Activated CD8-positive, alpha-beta memory T cell treated with anti-CD3 and anti-CD28 coated beads, Interleukin-2, amount 10 ng/mL, durations not matched to agents 7 days and 5 days (primary cell): ENCODE results near the gene MYO15A. TPM values are rescaled to one million over a fixed set of nuclear protein-coding genes. Genes with fewer than 3 reads are reported as not detected.

Experiments used
- ATAC-seq: fragments of 150-1000 bp; cut with Tn5 transposase; one replicate; pipeline ENCODE4 v1.10.0; 2021; ENCODE audit warnings: moderate library complexity
- CTCF ChIA-PET: fragments of 350-600 bp; sonication (Branson Sonifier 250); formaldehyde crosslinking; loops from one replicate; lab custom pipeline; 2021; ENCODE audit warnings: antibody characterized with exemption; lab: Charles Lee
- DNase-seq: peaks from one replicate; pipeline ENCODE4 v3.0.0-alpha.2; 2020
- H3K27ac Mint-ChIP-seq: one replicate; pipeline ENCODE4 v1.8.0; 2021; ENCODE audit warnings: mild to moderate bottlenecking, mixed read lengths
- H3K27me3 Mint-ChIP-seq: one replicate; pipeline ENCODE4 v1.8.0; 2021; ENCODE audit warnings: mixed read lengths
- H3K36me3 Mint-ChIP-seq: one replicate; pipeline ENCODE4 v1.8.0; 2021; ENCODE audit warnings: mild to moderate bottlenecking, mixed read lengths
- H3K4me1 Mint-ChIP-seq: one replicate; pipeline ENCODE4 v1.8.0; 2021; ENCODE audit warnings: mixed read lengths
- H3K4me3 Mint-ChIP-seq: one replicate; pipeline ENCODE4 v1.8.0; 2021; ENCODE audit warnings: mild to moderate bottlenecking, moderate library complexity, mixed read lengths
- H3K9me3 Mint-ChIP-seq: one replicate; pipeline ENCODE4 v1.8.0; 2022; ENCODE audit warnings: low read depth, mixed read lengths
- total RNA-seq, 2 experiments: library from RNA; stranded (reverse); gene quantifications; one replicate each; pipeline ENCODE4 v1.2.3, GENCODE V29; 2021

MYO15A gene
- total RNA-seq, 2 experiments from 2014 or later = 0.82 to 1.2 TPM

DNA sequence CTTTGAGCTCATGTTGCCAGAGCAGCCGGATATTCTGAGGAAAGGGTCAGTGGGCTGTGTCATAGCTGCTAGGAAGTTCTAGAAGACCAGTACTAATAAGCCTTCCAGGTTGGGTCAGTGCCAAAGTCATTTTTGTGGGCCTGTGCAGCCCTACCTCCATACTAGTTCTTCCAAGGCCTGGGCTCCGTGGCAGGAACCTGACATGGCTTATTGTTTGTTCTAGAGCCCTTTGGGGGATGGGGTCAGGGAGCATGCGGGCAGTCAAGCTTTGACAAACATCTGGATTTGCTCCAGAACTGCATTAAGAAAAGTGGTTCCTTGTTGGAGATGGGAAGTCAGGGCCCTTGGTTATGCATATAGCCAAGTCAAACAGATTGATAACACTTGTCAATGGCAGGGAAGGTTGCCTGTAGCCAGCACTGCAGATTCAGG, 82.7 kb downstream of the MYO15A start:
- Mint-ChIP-seq H3K4me1 (peaks cover 50% of the 10 kb centered on the region), H3K36me3 (peaks cover 55% of the 10 kb centered on the region)

DNA sequence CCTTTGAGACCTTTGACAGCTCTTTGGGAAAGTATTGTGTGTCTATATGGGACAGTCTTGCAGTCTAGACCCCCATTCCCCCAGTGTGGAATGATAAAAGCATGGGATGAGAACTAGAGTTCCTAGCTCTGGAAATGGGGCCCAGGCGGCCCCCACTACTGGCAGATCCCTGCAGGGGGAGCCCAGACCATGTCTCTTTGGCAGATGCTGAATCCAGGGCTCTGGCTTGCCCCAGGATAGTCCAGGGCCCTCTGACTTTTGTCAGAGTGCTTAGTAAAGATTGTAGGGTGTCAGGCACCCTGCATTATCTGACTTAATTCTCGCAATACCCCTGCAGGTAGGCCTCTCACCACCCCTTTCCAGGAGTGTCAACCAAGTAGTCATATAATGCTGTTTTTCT, 83.4 kb downstream of the MYO15A start:
- H3K4me1 Mint-ChIP-seq = peaks cover 42% of the 10 kb centered on the region

More for the DNA sequence above, 82.7 kb downstream of the MYO15A start:
- no peaks in the 10 kb centered on the region for H3K9me3 Mint-ChIP-seq
- ATAC-seq (no peak), DNase-seq (no peak)
- H3K27me3 Mint-ChIP-seq = no peaks in the 10 kb centered on the region
- H3K4me3 Mint-ChIP-seq = no peak overlapping the region
- CTCF ChIA-PET = interaction anchor here (1.3 kb wide), 1 partner anchor 9 kb away, joined by 5 read pairs; the partner anchor contains the start of gene ALKBH5
- H3K27ac Mint-ChIP-seq = no peak overlapping the region

GRCh38 chr17:18194394-18194793, 85.8 kb downstream of the MYO15A start:
- H3K27ac Mint-ChIP-seq = no peak overlapping the region
- H3K4me3 Mint-ChIP-seq = no peak overlapping the region
- peaks cover 42% of the 10 kb centered on the region for H3K36me3 Mint-ChIP-seq

More for the DNA sequence above, 83.4 kb downstream of the MYO15A start:
- ATAC-seq (no peak), DNase-seq (no peak)
- no peaks in the 10 kb centered on the region for H3K27me3 Mint-ChIP-seq
- H3K9me3 Mint-ChIP-seq = no peaks in the 10 kb centered on the region
- no peak overlapping the region for H3K4me3 Mint-ChIP-seq
- CTCF ChIA-PET = interaction anchor here (0.7 to 1.5 kb wide), 3 partner anchors 9 to 25 kb away, joined by 3 to 5 read pairs (median 3); partner anchors contain the start of gene ALKBH5
- H3K27ac Mint-ChIP-seq = no peak overlapping the region
- H3K36me3 Mint-ChIP-seq = peaks cover 53% of the 10 kb centered on the region

DNA sequence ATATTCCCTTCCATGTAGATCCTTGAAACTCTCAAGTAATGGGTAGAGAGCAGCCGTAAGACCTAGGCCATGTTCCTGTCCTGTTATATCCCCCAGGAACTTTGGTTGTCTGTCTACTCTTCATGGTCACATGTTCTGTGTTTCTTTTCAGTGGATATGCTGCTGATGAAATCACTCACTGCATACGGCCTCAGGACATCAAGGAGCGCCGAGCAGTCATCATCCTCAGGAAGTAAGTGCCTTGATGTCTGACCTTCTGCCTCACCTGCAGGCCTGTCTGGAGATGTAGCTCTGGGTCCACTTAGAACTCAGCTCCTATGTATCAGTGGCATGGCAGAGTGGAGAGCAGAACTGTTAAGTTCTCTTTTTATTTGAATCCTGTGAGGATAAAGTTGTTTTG, 86.2 kb downstream of the MYO15A start:
- ATAC-seq (no peak), DNase-seq (no peak)
- CTCF ChIA-PET = no interaction called here
- Mint-ChIP-seq H3K4me1 (peaks cover 35% of the 10 kb centered on the region), H3K27ac (no peak overlapping the region), H3K27me3 (no peaks in the 10 kb centered on the region), H3K36me3 (peaks cover 38% of the 10 kb centered on the region), H3K4me3 (no peak overlapping the region), H3K9me3 (no peaks in the 10 kb centered on the region)

More at GRCh38 chr17:18194394-18194793, 85.8 kb downstream of the MYO15A start:
- DNase-seq = no peak
- Mint-ChIP-seq H3K27me3 (no peaks in the 10 kb centered on the region), H3K9me3 (no peaks in the 10 kb centered on the region), H3K4me1 (peaks cover 38% of the 10 kb centered on the region)
- ATAC-seq = no peak
- CTCF ChIA-PET = interaction anchor here (1.6 kb wide), 1 partner anchor 11 kb away, joined by 6 read pairs; the partner anchor contains the start of gene ALKBH5

- Mint-ChIP-seq H3K27me3 (no peaks in the 10 kb centered on the region), H3K36me3 (peaks cover 38% of the 10 kb centered on the region), H3K27ac (no peak overlapping the region), H3K4me3 (no peak overlapping the region), H3K4me1 (peaks cover 35% of the 10 kb centered on the region), H3K9me3 (no peaks in the 10 kb centered on the region)
- CTCF ChIA-PET = no interaction called here
- ATAC-seq (no peak), DNase-seq (no peak)
Observed at GRCh38 chr17:18195246-18195645, 86.7 kb downstream of the MYO15A start.

DNA sequence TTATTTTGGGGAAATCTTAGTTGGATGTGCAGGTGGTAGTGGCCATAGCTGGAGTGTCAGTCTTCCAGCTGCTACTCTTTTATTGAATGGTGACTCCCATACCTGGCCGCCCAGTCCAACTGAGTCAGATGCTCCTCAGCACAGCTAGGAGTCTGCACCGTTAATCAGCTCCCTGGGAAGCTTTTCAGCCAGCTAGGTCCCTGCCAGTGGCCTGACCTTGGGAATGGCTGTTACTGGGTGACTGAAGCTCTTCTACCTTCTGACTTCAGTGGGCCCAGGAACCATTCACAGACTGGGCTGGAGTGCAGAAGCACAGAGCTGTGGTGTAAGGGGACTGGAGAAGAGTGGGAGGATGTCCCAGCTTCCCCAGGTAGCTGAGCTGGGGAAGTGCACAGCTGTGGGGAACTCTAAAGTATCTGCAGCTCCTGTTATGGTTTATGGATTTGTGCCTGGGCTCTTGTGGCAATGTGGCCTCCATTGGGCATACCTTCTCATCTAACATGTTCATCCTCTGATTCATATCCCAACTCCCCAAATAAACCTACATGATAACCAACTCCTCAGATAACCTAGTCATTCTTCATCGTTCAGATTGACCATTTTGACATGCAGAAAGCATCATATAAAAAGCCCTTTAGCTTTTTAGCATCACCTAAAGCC, 89.1 kb downstream of the MYO15A start:
- H3K4me1 Mint-ChIP-seq = peaks cover 24% of the 10 kb centered on the region
- H3K9me3 Mint-ChIP-seq = no peaks in the 10 kb centered on the region
- no peaks in the 10 kb centered on the region for H3K27me3 Mint-ChIP-seq
- peaks cover 36% of the 10 kb centered on the region for H3K36me3 Mint-ChIP-seq
- no peak for DNase-seq
- no peak for ATAC-seq
- no peak overlapping the region for H3K4me3 Mint-ChIP-seq
- no peak overlapping the region for H3K27ac Mint-ChIP-seq
- CTCF ChIA-PET = interaction anchor here (0.7 to 2.6 kb wide), 2 partner anchors 14 to 21 kb away, joined by 3 to 8 read pairs; partner anchors contain the start of gene ALKBH5

GRCh38 chr17:18198530-18198929, 90.0 kb downstream of the MYO15A start:
- Mint-ChIP-seq H3K4me1 (peaks cover 23% of the 10 kb centered on the region), H3K4me3 (no peak overlapping the region), H3K27me3 (no peaks in the 10 kb centered on the region), H3K9me3 (no peaks in the 10 kb centered on the region), H3K36me3 (peaks cover 35% of the 10 kb centered on the region), H3K27ac (no peak overlapping the region)
- CTCF ChIA-PET = interaction anchor here (1.0 to 2.6 kb wide), 2 partner anchors 15 to 19 kb away, joined by 3 to 8 read pairs; partner anchors contain the start of gene ALKBH5
- DNase-seq (no peak), ATAC-seq (no peak)

DNA sequence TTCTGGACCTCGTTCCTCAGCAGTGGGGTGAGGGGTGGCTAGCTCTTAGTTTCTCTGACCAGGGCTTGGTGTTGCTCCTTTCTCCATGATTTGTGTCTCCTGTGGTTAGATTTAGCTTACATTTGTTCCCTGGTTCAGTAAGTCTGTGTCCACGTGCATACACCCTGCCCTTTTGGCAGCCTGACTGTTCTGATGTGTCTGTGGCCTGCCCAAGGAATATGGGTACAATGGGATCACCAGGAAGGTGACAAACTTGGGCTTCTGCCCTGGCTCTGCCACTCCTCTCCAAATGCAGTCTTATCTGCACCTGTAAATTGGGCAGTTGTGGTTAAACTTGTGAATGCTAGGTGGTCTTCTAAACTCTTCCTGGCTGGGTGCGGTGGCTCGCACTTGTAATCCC, 92.6 kb downstream of the MYO15A start:
- DNase-seq = no peak
- peaks cover 21% of the 10 kb centered on the region for H3K36me3 Mint-ChIP-seq
- CTCF ChIA-PET = interaction anchor here (1.1 kb wide), 1 partner anchor 9 kb away, joined by 3 read pairs; no protein-coding TSS in a partner anchor

GRCh38 chr17:18203308-18203707, 94.8 kb downstream of the MYO15A start:
- Mint-ChIP-seq H3K4me1 (peaks cover 15% of the 10 kb centered on the region), H3K27me3 (no peaks in the 10 kb centered on the region), H3K36me3 (peaks cover 20% of the 10 kb centered on the region), H3K9me3 (no peaks in the 10 kb centered on the region), H3K27ac (peak overlapping the region; percentile 25), H3K4me3 (no peak overlapping the region)
- no peak for ATAC-seq
- no peak for DNase-seq
- CTCF ChIA-PET = interaction anchor here (0.9 to 1.7 kb wide), 3 partner anchors 10 to 63 kb away, joined by 3 to 5 read pairs (median 3); no protein-coding TSS in a partner anchor

More for the DNA sequence above, 92.6 kb downstream of the MYO15A start:
- H3K27me3 Mint-ChIP-seq = no peaks in the 10 kb centered on the region
- no peak for ATAC-seq
- H3K4me3 Mint-ChIP-seq = no peak overlapping the region
- no peaks in the 10 kb centered on the region for H3K9me3 Mint-ChIP-seq
- H3K4me1 Mint-ChIP-seq = peaks cover 21% of the 10 kb centered on the region
- H3K27ac Mint-ChIP-seq = no peak overlapping the region

DNA sequence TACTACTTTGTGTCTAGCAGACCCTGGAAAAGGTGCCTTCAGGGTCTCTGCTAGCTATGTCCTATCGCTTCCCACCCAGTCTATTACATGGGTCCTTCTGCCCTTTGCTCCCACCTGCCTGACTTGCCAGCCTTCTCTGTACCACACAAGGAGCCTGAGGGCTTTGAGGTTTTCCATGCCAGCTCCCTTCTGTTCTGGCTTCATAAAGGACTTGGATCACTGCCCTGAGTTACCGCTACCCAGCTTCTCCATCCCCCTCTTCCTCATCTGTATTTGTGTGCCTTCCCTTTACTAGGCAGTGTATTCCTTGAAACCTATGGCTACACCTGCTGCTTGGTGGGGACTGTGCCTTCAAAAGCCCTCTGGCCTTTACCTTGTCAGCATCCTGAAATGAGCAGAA, 97.3 kb downstream of the MYO15A start:
- no peak for ATAC-seq

GRCh38 chr17:18206962-18207361, 98.4 kb downstream of the MYO15A start:
- H3K27me3 Mint-ChIP-seq = no peaks in the 10 kb centered on the region
- H3K4me3 Mint-ChIP-seq = no peak overlapping the region
- CTCF ChIA-PET = no interaction called here
- no peaks in the 10 kb centered on the region for H3K9me3 Mint-ChIP-seq
- ATAC-seq (no peak), DNase-seq (no peak)
- H3K36me3 Mint-ChIP-seq = peaks cover 22% of the 10 kb centered on the region
- no peak overlapping the region for H3K27ac Mint-ChIP-seq
- H3K4me1 Mint-ChIP-seq = no peaks in the 10 kb centered on the region

More for the DNA sequence above, 97.3 kb downstream of the MYO15A start:
- H3K36me3 Mint-ChIP-seq = peaks cover 23% of the 10 kb centered on the region
- no peaks in the 10 kb centered on the region for H3K9me3 Mint-ChIP-seq
- H3K27me3 Mint-ChIP-seq = no peaks in the 10 kb centered on the region
- DNase-seq = no peak
- H3K4me1 Mint-ChIP-seq = peaks cover under 1% of the 10 kb centered on the region
- H3K4me3 Mint-ChIP-seq = no peak overlapping the region
- CTCF ChIA-PET = no interaction called here
- H3K27ac Mint-ChIP-seq = no peak overlapping the region

GRCh38 chr17:18208092-18208491, 99.5 kb downstream of the MYO15A start:
- H3K27me3 Mint-ChIP-seq = no peaks in the 10 kb centered on the region
- CTCF ChIA-PET = no interaction called here

DNA sequence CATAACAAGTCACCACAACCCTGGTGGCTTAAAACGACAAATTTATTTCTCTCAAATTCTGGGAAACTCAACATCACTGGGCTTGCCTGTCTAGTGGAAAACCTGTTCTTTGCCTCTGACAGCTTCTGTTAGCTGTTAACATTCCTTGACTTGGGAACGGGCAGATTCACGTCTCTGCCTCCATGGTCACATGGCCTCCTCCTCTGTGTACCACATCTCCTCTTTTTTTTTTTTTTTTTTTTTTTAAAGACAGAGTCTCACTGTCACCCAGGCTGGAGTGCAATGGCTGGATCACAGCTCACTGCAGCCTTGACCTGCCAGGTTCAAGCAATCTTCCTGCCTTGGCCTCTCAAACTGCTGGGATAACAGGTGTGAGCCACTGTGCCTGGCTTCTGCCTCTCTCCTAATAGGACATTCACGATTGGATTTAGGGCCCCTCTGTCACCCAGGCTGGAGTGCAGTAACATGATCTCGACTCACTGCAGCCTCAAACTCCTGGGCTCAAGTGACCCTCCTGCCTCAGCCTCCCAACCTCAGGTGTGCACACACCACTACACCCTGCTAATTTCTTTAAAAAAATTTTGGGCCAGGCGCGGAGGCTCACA, 105.2 kb downstream of the MYO15A start:
- no peak for ATAC-seq
- no peaks in the 10 kb centered on the region for H3K9me3 Mint-ChIP-seq
- H3K27ac Mint-ChIP-seq = no peak overlapping the region
- DNase-seq = no peak
- H3K27me3 Mint-ChIP-seq = no peaks in the 10 kb centered on the region
- peaks cover 9% of the 10 kb centered on the region for H3K36me3 Mint-ChIP-seq
- H3K4me1 Mint-ChIP-seq = no peaks in the 10 kb centered on the region
- CTCF ChIA-PET = interaction anchor here (0.6 kb wide), 2 partner anchors 25 to 49 kb away, joined by 3 read pairs; no protein-coding TSS in a partner anchor
- H3K4me3 Mint-ChIP-seq = no peak overlapping the region

More at GRCh38 chr17:18208092-18208491, 99.5 kb downstream of the MYO15A start:
- Mint-ChIP-seq H3K9me3 (no peaks in the 10 kb centered on the region), H3K36me3 (peaks cover 22% of the 10 kb centered on the region), H3K4me3 (no peak overlapping the region), H3K4me1 (no peaks in the 10 kb centered on the region), H3K27ac (no peak overlapping the region)
- ATAC-seq (no peak), DNase-seq (no peak)
